ENCODE measurements around the gene BMERB1. TPM values are rescaled to one million over a fixed set of nuclear protein-coding genes. Genes with fewer than 3 reads are reported as not detected.

The BMERB1 gene
- polyA plus RNA-seq, 1 of the 3 experiments (the other 2 are of a cell fraction): 33.9 TPM

- Histone ChIP-seq H3K79me2 (ENCODE audit: insufficient read depth) (no peaks in the 10 kb centered on the region), H4K20me1 (ENCODE audit: insufficient read depth) (no peaks in the 10 kb centered on the region), H3K4me1 (ENCODE audit: control insufficient read depth in 1 of 2, insufficient read depth in 2 of 2, low read depth in 1 of 2, low read length in 1 of 2) (no peaks in the 10 kb centered on the region), H3K27me3 (ENCODE audit: insufficient read depth) (no peaks in the 10 kb centered on the region; the same call in 1 of the 2 replicates), H3K4me2 (peak overlapping the region; percentile 44; the same call in 1 of the 2 replicates), H2AFZ (ENCODE audit: low read depth) (no peak overlapping the region), H3K36me3 (replicated peaks in 1 of 2; ENCODE audit: control insufficient read depth in 1 of 2, insufficient read depth in 2 of 2, low read length in 1 of 2) (no peaks in the 10 kb centered on the region), H3K9ac (no peak overlapping the region), H3K27ac (ENCODE audit: low read depth in 2 of 2, low read length in 1 of 2) (no peak overlapping the region; a peak in 1 of 4 replicates), H3K4me3 (ENCODE audit: low read depth in 2 of 2, low read length in 1 of 2) (no peak overlapping the region), H3K9me3 (no peaks in the 10 kb centered on the region), H3K9me2 (no peaks in the 10 kb centered on the region), H3F3A (replicated peaks; ENCODE audit: insufficient read depth) (peaks cover 3% of the 10 kb centered on the region)
- WGBS (ENCODE audit: low lambda C conversion rate): 7% methylated on average over 8 of the region's 8 CpGs
- ChIA-PET CTCF (interaction anchor here (0.6 to 6.6 kb wide), 24 partner anchors 8 to 225 kb away, joined by 3 to 62 read pairs (median 4); partner anchors contain the start of gene MARF1), POLR2A (no interaction called here)
- peak; percentile 75 for DNase-seq
- TF ChIP-seq REST (IDR thresholded peaks at IDR 0.05; ENCODE audit: low read depth, low read length) (no peak), RFX5 (IDR thresholded peaks at IDR 0.05; ENCODE audit: low read length) (no peak), CTCF (IDR thresholded peaks at IDR 0.05) (peak; percentile 83), GATA2 (CRISPR knock-in tag; IDR thresholded peaks at IDR 0.05) (no peak), TAF1 (IDR thresholded peaks at IDR 0.05; ENCODE audit: borderline replicate concordance, low read depth, low read length) (no peak), TEAD4 (IDR thresholded peaks at IDR 0.05; ENCODE audit: borderline replicate concordance, insufficient read depth) (no peak), USF2 (IDR thresholded peaks at IDR 0.05; ENCODE audit: borderline replicate concordance, low read depth, low read length) (no peak), IRF3 (IDR thresholded peaks at IDR 0.05; ENCODE audit: low read depth, low read length) (no peak), MXI1 (IDR thresholded peaks at IDR 0.05; ENCODE audit: low read depth, low read length) (peak; percentile 94), YY1 (IDR thresholded peaks at IDR 0.05; ENCODE audit: low read depth) (no peak), PBX3 (IDR thresholded peaks at IDR 0.05) (peak; percentile 61; the same call in 1 of the 2 replicates), RCOR1 (IDR thresholded peaks at IDR 0.05; ENCODE audit: low read length) (no peak), RXRA (IDR thresholded peaks at IDR 0.05; ENCODE audit: borderline replicate concordance, low read depth) (no peak), MEF2A (IDR thresholded peaks at IDR 0.05; ENCODE audit: borderline replicate concordance, low read depth) (no peak), EZH2phosphoT487 (IDR thresholded peaks at IDR 0.05; ENCODE audit: borderline replicate concordance, low read depth) (no peak), TCF12 (IDR thresholded peaks at IDR 0.05) (no peak; the same call in 1 of the 2 replicates), POLR2AphosphoS5 (IDR thresholded peaks at IDR 0.05; ENCODE audit: low read depth, low read length) (no peak), ELF1 (IDR thresholded peaks at IDR 0.05) (no peak)
- TF ChIP-seq, protein P1, sequence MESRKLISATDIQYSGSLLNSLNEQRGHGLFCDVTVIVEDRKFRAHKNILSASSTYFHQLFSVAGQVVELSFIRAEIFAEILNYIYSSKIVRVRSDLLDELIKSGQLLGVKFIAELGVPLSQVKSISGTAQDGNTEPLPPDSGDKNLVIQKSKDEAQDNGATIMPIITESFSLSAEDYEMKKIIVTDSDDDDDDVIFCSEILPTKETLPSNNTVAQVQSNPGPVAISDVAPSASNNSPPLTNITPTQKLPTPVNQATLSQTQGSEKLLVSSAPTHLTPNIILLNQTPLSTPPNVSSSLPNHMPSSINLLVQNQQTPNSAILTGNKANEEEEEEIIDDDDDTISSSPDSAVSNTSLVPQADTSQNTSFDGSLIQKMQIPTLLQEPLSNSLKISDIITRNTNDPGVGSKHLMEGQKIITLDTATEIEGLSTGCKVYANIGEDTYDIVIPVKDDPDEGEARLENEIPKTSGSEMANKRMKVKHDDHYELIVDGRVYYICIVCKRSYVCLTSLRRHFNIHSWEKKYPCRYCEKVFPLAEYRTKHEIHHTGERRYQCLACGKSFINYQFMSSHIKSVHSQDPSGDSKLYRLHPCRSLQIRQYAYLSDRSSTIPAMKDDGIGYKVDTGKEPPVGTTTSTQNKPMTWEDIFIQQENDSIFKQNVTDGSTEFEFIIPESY (IDR thresholded peaks at IDR 0.05; ENCODE audit: borderline replicate concordance, low read depth): no peak
- TF ChIP-seq, protein P2, sequence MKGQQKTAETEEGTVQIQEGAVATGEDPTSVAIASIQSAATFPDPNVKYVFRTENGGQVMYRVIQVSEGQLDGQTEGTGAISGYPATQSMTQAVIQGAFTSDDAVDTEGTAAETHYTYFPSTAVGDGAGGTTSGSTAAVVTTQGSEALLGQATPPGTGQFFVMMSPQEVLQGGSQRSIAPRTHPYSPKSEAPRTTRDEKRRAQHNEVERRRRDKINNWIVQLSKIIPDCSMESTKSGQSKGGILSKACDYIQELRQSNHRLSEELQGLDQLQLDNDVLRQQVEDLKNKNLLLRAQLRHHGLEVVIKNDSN (IDR thresholded peaks at IDR 0.05; ENCODE audit: borderline replicate concordance, low read depth): no peak
- TF ChIP-seq, protein P3, sequence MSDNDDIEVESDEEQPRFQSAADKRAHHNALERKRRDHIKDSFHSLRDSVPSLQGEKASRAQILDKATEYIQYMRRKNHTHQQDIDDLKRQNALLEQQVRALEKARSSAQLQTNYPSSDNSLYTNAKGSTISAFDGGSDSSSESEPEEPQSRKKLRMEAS (IDR thresholded peaks at IDR 0.05; ENCODE audit: low read depth): peak; percentile 83
Measured at GRCh38 chr16:15427648-15428239, 6.6 kb upstream of the BMERB1 start.
